HL-60 (cell line): ENCODE results near the gene CDKN2B-AS1.

Source experiments
- DNase-seq, 2 experiments: peaks; one replicate each; pipeline ENCODE4 v3.0.0-alpha.2; 2010 to 2020; ENCODE audit warnings: low read depth in 1 of 2, low spot score in 1 of 2
- H3K27ac ChIP-seq: fragments of 250-450 bp; sonication (Bioruptor Pico); replicated peaks from 2 replicates; pipeline ENCODE4 v1.5.1; 2020; ENCODE audit warnings: mild to moderate bottlenecking, moderate library complexity
- H3K27me3 ChIP-seq: fragments of 250-450 bp; sonication (Bioruptor Pico); 2 replicates; pipeline ENCODE4 v1.5.1; 2021; ENCODE audit warnings: mild to moderate bottlenecking, moderate library complexity; ENCODE audit not compliant: insufficient read depth, poor library complexity, severe bottlenecking
- H3K4me3 ChIP-seq: replicated peaks from 2 replicates; pipeline ENCODE4 v1.5.1; 2011; ENCODE audit warnings: mild to moderate bottlenecking, control low read depth, low read length; ENCODE audit not compliant: insufficient read depth
- GABPA ChIP-seq: IDR thresholded peaks from 2 replicates; pipeline ENCODE4 v1.6.1; 2012; ENCODE audit warnings: low read depth
- POLR2AphosphoS5 ChIP-seq: IDR thresholded peaks from 2 replicates; pipeline ENCODE4 v1.6.1; 2012; ENCODE audit warnings: low read depth
- SPI1 ChIP-seq: IDR thresholded peaks from 2 replicates; pipeline ENCODE4 v1.6.1; 2012; ENCODE audit warnings: low read depth, mild to moderate bottlenecking, borderline replicate concordance
- TF ChIP-seq, protein P1 (sequence below): IDR thresholded peaks from one replicate; pipeline ENCODE4 v1.5.1; 2011; ENCODE audit warnings: low read length, control low read depth, inconsistent platforms; ENCODE audit not compliant: insufficient read depth
- TF ChIP-seq, protein P2 (sequence below): IDR thresholded peaks from 2 replicates; pipeline ENCODE4 v1.6.1; 2012; ENCODE audit warnings: low read depth; ENCODE audit not compliant: insufficient replicate concordance

CDKN2B-AS1 gene

DNA sequence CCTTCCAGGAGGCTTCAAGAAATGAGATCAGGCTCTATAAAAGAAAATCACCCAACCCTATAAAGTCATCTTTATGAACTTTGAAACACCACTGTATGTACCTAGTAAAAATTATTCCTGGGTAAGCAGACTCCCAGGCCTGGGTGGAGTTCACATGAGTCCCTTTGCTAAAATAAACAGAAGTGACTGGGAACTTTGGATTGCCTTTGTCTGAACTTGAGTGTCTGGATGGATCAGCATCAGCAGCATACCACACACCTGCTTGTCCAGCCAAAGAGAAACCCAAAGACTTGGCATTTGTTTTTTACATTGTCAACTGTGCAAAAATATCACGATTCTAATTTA lies 94.1 kb downstream of the CDKN2B-AS1 start:
- DNase-seq = no peak
- TF ChIP-seq, protein P1, sequence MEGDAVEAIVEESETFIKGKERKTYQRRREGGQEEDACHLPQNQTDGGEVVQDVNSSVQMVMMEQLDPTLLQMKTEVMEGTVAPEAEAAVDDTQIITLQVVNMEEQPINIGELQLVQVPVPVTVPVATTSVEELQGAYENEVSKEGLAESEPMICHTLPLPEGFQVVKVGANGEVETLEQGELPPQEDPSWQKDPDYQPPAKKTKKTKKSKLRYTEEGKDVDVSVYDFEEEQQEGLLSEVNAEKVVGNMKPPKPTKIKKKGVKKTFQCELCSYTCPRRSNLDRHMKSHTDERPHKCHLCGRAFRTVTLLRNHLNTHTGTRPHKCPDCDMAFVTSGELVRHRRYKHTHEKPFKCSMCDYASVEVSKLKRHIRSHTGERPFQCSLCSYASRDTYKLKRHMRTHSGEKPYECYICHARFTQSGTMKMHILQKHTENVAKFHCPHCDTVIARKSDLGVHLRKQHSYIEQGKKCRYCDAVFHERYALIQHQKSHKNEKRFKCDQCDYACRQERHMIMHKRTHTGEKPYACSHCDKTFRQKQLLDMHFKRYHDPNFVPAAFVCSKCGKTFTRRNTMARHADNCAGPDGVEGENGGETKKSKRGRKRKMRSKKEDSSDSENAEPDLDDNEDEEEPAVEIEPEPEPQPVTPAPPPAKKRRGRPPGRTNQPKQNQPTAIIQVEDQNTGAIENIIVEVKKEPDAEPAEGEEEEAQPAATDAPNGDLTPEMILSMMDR = no peak
- TF ChIP-seq SPI1 = no peak
- TF ChIP-seq, protein P2, sequence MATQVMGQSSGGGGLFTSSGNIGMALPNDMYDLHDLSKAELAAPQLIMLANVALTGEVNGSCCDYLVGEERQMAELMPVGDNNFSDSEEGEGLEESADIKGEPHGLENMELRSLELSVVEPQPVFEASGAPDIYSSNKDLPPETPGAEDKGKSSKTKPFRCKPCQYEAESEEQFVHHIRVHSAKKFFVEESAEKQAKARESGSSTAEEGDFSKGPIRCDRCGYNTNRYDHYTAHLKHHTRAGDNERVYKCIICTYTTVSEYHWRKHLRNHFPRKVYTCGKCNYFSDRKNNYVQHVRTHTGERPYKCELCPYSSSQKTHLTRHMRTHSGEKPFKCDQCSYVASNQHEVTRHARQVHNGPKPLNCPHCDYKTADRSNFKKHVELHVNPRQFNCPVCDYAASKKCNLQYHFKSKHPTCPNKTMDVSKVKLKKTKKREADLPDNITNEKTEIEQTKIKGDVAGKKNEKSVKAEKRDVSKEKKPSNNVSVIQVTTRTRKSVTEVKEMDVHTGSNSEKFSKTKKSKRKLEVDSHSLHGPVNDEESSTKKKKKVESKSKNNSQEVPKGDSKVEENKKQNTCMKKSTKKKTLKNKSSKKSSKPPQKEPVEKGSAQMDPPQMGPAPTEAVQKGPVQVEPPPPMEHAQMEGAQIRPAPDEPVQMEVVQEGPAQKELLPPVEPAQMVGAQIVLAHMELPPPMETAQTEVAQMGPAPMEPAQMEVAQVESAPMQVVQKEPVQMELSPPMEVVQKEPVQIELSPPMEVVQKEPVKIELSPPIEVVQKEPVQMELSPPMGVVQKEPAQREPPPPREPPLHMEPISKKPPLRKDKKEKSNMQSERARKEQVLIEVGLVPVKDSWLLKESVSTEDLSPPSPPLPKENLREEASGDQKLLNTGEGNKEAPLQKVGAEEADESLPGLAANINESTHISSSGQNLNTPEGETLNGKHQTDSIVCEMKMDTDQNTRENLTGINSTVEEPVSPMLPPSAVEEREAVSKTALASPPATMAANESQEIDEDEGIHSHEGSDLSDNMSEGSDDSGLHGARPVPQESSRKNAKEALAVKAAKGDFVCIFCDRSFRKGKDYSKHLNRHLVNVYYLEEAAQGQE = no peak
- no peak for TF ChIP-seq GABPA
- no peak for TF ChIP-seq POLR2AphosphoS5
- no peak overlapping the region for H3K27ac ChIP-seq

DNA sequence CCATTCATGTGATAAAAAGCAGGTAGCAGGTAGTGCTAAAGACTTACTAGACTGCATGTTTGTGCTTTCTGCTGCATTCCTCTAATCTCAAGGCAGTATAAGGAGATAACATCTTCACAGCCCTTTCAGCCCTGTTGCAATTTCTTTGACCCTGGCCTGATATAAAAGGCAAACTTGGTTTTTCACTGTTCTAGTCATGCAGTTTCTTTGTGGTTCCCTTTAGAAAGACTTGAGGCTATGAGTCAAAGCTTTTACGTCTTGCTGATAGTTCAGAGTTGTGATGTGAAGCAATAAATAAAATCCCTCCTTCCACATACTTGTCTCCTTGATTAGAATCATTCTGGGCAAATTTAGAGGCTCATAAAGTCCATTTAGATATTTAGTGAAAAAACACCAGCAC lies 103.1 kb downstream of the CDKN2B-AS1 start:
- DNase-seq = no peak
- no peak overlapping the region for H3K27ac ChIP-seq

More for the DNA sequence above, 94.1 kb downstream of the CDKN2B-AS1 start:
- Histone ChIP-seq H3K27me3 (no peaks in the 10 kb centered on the region), H3K4me3 (no peak overlapping the region)

DNA sequence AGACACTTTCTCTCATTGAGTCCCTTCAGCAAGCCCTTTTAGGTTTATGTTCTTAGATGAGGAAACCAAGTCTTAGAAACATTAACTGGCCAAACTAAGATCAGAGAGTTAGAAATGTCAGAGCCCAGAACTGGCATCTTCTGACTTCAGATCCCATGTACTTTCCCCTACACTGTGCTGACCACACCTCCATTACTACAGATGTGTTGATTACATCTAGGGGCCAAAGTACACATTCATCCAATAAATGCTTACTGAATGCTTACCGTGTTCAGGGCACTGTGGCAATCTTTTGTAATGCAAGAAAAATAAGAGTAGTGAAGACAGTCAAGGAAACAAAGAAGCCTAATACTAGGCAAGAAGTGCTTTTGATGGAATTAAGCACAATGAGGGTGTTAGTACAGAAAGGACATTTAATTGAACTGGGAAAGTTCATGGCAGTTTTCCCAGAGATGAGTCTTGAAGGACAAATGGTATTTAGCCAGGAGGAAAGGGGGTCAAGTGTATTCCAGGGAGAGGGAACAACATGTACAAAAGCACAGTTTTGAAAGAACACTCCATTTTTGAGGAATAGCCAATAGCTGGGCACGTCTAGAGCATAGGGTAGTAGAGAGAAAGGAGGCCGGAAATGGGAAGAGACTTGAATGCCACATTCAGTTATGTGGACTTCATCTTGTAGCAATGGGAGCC lies 104.2 kb downstream of the CDKN2B-AS1 start:
- H3K27ac ChIP-seq = no peak overlapping the region
- TF ChIP-seq POLR2AphosphoS5 (no peak), GABPA (no peak), SPI1 (no peak)
- TF ChIP-seq, protein P2 = no peak
- TF ChIP-seq, protein P1 = no peak
- H3K27me3 ChIP-seq = no peaks in the 10 kb centered on the region
- DNase-seq = no peak
- H3K4me3 ChIP-seq = no peak overlapping the region

More for the DNA sequence above, 103.1 kb downstream of the CDKN2B-AS1 start:
- H3K4me3 ChIP-seq = no peak overlapping the region
- TF ChIP-seq, protein P1 = no peak
- TF ChIP-seq POLR2AphosphoS5 = no peak
- TF ChIP-seq, protein P2 = no peak
- H3K27me3 ChIP-seq = no peaks in the 10 kb centered on the region
